SK-N-MC (cell line): ENCODE measurements around the gene SKIC8.

ENCODE experiments used
- EZH2 ChIP-seq: fragments of 200-600 bp; sonication (generic); IDR thresholded peaks from one replicate; pipeline ENCODE4 v1.6.1; 2017; ENCODE audit warnings: antibody characterized with exemption
- POLR2AphosphoS5 ChIP-seq: IDR thresholded peaks from 2 replicates; pipeline ENCODE4 v1.6.1; 2012; ENCODE audit warnings: mild to moderate bottlenecking, low read depth, low read length, borderline replicate concordance

- TF ChIP-seq EZH2 (no peak), POLR2AphosphoS5 (no peak)
Observed at GRCh38 chr15:78314181-78314581, 14.8 kb upstream of the SKIC8 start.
